HEK293 (cell line): ENCODE data around the gene BCL6B.

Experiments used
- KLF7 ChIP-seq: fragments of 450-650 bp; formaldehyde crosslinking; IDR thresholded peaks from 2 replicates; pipeline ENCODE4 v1.5.1; 2016; ENCODE audit warnings: missing biosample characterization, missing genetic modification characterization, borderline replicate concordance
- SP3 ChIP-seq: fragments of 450-650 bp; formaldehyde crosslinking; IDR thresholded peaks from 2 replicates; pipeline ENCODE4 v1.5.1; 2016; ENCODE audit warnings: missing biosample characterization, missing genetic modification characterization
- ZBTB20 ChIP-seq: fragments of 450-650 bp; formaldehyde crosslinking; IDR thresholded peaks from 2 replicates; pipeline ENCODE4 v1.5.1; 2016; ENCODE audit warnings: missing biosample characterization, missing genetic modification characterization
- ZBTB21 ChIP-seq: fragments of 450-650 bp; formaldehyde crosslinking; IDR thresholded peaks from 2 replicates; pipeline ENCODE4 v1.5.1; 2017; ENCODE audit warnings: missing biosample characterization, missing genetic modification characterization
- ZNF112 ChIP-seq: fragments of 450-650 bp; formaldehyde crosslinking; IDR thresholded peaks from 2 replicates; pipeline ENCODE4 v1.5.0; 2017; ENCODE audit warnings: missing biosample characterization, missing genetic modification characterization
- ZNF175 ChIP-seq: fragments of 450-650 bp; formaldehyde crosslinking; IDR thresholded peaks from 2 replicates; pipeline ENCODE4 v1.5.1; 2016; ENCODE audit warnings: missing biosample characterization, missing genetic modification characterization
- ZNF221 ChIP-seq: fragments of 450-650 bp; formaldehyde crosslinking; IDR thresholded peaks from 2 replicates; pipeline ENCODE4 v1.5.1; 2017; ENCODE audit warnings: missing biosample characterization, missing genetic modification characterization, borderline replicate concordance
- ZNF335 ChIP-seq: fragments of 450-650 bp; formaldehyde crosslinking; conservative IDR thresholded peaks from 2 replicates; pipeline ENCODE4 v1.5.1; 2016; ENCODE audit warnings: missing biosample characterization, missing genetic modification characterization
- ZNF350 ChIP-seq: fragments of 450-650 bp; formaldehyde crosslinking; IDR thresholded peaks from 2 replicates; pipeline ENCODE4 v1.5.0; 2017; ENCODE audit warnings: missing biosample characterization, mild to moderate bottlenecking, missing genetic modification characterization
- ZNF366 ChIP-seq: fragments of 450-650 bp; formaldehyde crosslinking; conservative IDR thresholded peaks from 2 replicates; pipeline ENCODE4 v1.5.1; 2016; ENCODE audit warnings: missing biosample characterization, missing genetic modification characterization
- ZNF404 ChIP-seq: fragments of 450-650 bp; formaldehyde crosslinking; IDR thresholded peaks from 2 replicates; pipeline ENCODE4 v1.5.1; 2017; ENCODE audit warnings: missing biosample characterization, missing genetic modification characterization
- ZNF629 ChIP-seq: fragments of 450-650 bp; formaldehyde crosslinking; IDR thresholded peaks from 2 replicates; pipeline ENCODE4 v1.5.1; 2017; ENCODE audit warnings: missing biosample characterization, missing genetic modification characterization
- ZNF654 ChIP-seq: fragments of 450-650 bp; formaldehyde crosslinking; IDR thresholded peaks from 2 replicates; pipeline ENCODE4 v1.5.1; 2016; ENCODE audit warnings: low read depth, missing biosample characterization, missing genetic modification characterization
- ZNF670 ChIP-seq: fragments of 450-650 bp; formaldehyde crosslinking; IDR thresholded peaks from 2 replicates; pipeline ENCODE4 v1.5.1; 2016; ENCODE audit warnings: missing biosample characterization, missing genetic modification characterization, low read depth
- ZNF677 ChIP-seq: fragments of 450-650 bp; IDR thresholded peaks from 2 replicates; pipeline ENCODE4 v1.5.0; 2018; ENCODE audit warnings: missing biosample characterization, mild to moderate bottlenecking, missing genetic modification characterization, moderate library complexity
- TF ChIP-seq, protein P1 (sequence below): fragments of 450-650 bp; formaldehyde crosslinking; IDR thresholded peaks from 2 replicates; pipeline ENCODE4 v1.5.1; 2016; ENCODE audit warnings: missing biosample characterization, missing genetic modification characterization, borderline replicate concordance
- TF ChIP-seq, protein P2 (sequence below): fragments of 450-650 bp; formaldehyde crosslinking; IDR thresholded peaks from 2 replicates; pipeline ENCODE4 v1.5.1; 2016; ENCODE audit warnings: missing biosample characterization, missing genetic modification characterization
- TF ChIP-seq, protein P3 (sequence below): fragments of 450-650 bp; formaldehyde crosslinking; IDR thresholded peaks from 2 replicates; pipeline ENCODE4 v1.5.1; 2017; ENCODE audit warnings: missing biosample characterization, missing genetic modification characterization
- TF ChIP-seq, protein P4 (sequence below): fragments of 450-650 bp; formaldehyde crosslinking; IDR thresholded peaks from 2 replicates; pipeline ENCODE4 v1.5.1; 2017; ENCODE audit warnings: missing biosample characterization, missing genetic modification characterization
- TF ChIP-seq, protein P5 (sequence below): fragments of 450-650 bp; formaldehyde crosslinking; IDR thresholded peaks from 2 replicates; pipeline ENCODE4 v1.5.1; 2016; ENCODE audit warnings: missing biosample characterization, missing genetic modification characterization
- TF ChIP-seq, protein P6 (sequence below): fragments of 450-650 bp; formaldehyde crosslinking; IDR thresholded peaks from 2 replicates; pipeline ENCODE4 v1.5.1; 2016; ENCODE audit warnings: missing biosample characterization, missing genetic modification characterization
- TF ChIP-seq, protein P7 (sequence below): fragments of 450-650 bp; formaldehyde crosslinking; IDR thresholded peaks from 2 replicates; pipeline ENCODE4 v1.5.1; 2016; ENCODE audit warnings: missing biosample characterization, missing genetic modification characterization
- TF ChIP-seq, protein P8 (sequence below): fragments of 450-650 bp; formaldehyde crosslinking; IDR thresholded peaks from 2 replicates; pipeline ENCODE4 v1.5.1; 2016; ENCODE audit warnings: missing biosample characterization, missing genetic modification characterization

Gene BCL6B

DNA sequence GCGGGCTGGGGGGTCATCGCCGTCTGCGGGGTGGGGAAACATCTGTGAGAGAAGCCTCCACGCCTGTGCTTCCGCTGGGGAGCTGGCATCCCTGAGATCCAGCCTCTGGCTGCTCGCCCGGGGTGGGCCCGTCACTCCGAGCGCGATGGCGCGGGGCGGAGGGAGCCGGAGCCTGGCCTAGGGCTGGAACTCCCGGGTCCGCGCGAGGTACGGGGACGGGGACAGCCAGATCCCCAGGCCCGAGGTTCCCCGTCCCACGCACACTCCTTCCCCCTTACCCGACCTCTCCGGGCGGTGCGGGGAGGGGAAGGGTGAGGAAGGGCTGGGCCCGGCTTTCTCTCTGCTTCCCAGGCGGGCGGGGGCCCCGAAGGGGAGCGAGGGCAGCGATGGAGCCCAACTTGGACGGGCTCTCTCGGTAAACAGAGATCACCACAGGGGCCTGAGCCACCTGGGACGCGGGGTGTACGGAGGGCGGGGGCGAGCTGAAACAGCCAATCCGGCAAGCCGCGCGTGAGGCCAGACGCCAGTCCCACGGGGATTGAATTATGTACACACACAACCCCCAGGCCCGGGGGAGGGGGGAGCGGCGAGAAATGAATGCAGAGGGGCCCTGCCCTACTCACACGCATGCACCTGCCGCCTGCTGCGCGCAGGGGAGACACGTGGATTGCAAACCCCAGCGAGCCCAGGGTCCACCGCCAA is 20.8 kb downstream of the BCL6B start, which contains the start of gene SLC16A11 (continued):
- TF ChIP-seq, protein P1, sequence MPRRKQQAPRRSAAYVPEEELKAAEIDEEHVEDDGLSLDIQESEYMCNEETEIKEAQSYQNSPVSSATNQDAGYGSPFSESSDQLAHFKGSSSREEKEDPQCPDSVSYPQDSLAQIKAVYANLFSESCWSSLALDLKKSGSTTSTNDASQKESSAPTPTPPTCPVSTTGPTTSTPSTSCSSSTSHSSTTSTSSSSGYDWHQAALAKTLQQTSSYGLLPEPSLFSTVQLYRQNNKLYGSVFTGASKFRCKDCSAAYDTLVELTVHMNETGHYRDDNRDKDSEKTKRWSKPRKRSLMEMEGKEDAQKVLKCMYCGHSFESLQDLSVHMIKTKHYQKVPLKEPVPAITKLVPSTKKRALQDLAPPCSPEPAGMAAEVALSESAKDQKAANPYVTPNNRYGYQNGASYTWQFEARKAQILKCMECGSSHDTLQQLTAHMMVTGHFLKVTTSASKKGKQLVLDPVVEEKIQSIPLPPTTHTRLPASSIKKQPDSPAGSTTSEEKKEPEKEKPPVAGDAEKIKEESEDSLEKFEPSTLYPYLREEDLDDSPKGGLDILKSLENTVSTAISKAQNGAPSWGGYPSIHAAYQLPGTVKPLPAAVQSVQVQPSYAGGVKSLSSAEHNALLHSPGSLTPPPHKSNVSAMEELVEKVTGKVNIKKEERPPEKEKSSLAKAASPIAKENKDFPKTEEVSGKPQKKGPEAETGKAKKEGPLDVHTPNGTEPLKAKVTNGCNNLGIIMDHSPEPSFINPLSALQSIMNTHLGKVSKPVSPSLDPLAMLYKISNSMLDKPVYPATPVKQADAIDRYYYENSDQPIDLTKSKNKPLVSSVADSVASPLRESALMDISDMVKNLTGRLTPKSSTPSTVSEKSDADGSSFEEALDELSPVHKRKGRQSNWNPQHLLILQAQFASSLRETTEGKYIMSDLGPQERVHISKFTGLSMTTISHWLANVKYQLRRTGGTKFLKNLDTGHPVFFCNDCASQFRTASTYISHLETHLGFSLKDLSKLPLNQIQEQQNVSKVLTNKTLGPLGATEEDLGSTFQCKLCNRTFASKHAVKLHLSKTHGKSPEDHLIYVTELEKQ (tag by site-specific recombination): no peak
- TF ChIP-seq ZNF366 (tag by site-specific recombination) (no peak), ZNF654 (tag by site-specific recombination) (no peak), ZNF350 (tag by site-specific recombination) (no peak), SP3 (tag by site-specific recombination) (no peak), ZNF677 (tag by site-specific recombination) (no peak), ZBTB20 (tag by site-specific recombination) (peak; percentile 44; the same call in 1 of the 2 replicates), ZNF404 (no peak), ZNF335 (tag by site-specific recombination) (no peak), ZNF221 (tag by site-specific recombination) (no peak), KLF7 (tag by site-specific recombination) (no peak), ZNF175 (tag by site-specific recombination) (no peak), ZBTB21 (tag by site-specific recombination) (no peak), ZNF112 (no peak), ZNF670 (tag by site-specific recombination) (no peak), ZNF629 (tag by site-specific recombination) (peak; percentile 49)
- TF ChIP-seq, protein P2, sequence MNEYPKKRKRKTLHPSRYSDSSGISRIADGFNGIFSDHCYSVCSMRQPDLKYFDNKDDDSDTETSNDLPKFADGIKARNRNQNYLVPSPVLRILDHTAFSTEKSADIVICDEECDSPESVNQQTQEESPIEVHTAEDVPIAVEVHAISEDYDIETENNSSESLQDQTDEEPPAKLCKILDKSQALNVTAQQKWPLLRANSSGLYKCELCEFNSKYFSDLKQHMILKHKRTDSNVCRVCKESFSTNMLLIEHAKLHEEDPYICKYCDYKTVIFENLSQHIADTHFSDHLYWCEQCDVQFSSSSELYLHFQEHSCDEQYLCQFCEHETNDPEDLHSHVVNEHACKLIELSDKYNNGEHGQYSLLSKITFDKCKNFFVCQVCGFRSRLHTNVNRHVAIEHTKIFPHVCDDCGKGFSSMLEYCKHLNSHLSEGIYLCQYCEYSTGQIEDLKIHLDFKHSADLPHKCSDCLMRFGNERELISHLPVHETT (tag by site-specific recombination): no peak
- TF ChIP-seq, protein P3, sequence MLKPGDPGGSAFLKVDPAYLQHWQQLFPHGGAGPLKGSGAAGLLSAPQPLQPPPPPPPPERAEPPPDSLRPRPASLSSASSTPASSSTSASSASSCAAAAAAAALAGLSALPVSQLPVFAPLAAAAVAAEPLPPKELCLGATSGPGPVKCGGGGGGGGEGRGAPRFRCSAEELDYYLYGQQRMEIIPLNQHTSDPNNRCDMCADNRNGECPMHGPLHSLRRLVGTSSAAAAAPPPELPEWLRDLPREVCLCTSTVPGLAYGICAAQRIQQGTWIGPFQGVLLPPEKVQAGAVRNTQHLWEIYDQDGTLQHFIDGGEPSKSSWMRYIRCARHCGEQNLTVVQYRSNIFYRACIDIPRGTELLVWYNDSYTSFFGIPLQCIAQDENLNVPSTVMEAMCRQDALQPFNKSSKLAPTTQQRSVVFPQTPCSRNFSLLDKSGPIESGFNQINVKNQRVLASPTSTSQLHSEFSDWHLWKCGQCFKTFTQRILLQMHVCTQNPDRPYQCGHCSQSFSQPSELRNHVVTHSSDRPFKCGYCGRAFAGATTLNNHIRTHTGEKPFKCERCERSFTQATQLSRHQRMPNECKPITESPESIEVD: no peak
- TF ChIP-seq, protein P4, sequence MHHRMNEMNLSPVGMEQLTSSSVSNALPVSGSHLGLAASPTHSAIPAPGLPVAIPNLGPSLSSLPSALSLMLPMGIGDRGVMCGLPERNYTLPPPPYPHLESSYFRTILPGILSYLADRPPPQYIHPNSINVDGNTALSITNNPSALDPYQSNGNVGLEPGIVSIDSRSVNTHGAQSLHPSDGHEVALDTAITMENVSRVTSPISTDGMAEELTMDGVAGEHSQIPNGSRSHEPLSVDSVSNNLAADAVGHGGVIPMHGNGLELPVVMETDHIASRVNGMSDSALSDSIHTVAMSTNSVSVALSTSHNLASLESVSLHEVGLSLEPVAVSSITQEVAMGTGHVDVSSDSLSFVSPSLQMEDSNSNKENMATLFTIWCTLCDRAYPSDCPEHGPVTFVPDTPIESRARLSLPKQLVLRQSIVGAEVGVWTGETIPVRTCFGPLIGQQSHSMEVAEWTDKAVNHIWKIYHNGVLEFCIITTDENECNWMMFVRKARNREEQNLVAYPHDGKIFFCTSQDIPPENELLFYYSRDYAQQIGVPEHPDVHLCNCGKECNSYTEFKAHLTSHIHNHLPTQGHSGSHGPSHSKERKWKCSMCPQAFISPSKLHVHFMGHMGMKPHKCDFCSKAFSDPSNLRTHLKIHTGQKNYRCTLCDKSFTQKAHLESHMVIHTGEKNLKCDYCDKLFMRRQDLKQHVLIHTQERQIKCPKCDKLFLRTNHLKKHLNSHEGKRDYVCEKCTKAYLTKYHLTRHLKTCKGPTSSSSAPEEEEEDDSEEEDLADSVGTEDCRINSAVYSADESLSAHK (tag by site-specific recombination): peak; percentile 85
- TF ChIP-seq, protein P5, sequence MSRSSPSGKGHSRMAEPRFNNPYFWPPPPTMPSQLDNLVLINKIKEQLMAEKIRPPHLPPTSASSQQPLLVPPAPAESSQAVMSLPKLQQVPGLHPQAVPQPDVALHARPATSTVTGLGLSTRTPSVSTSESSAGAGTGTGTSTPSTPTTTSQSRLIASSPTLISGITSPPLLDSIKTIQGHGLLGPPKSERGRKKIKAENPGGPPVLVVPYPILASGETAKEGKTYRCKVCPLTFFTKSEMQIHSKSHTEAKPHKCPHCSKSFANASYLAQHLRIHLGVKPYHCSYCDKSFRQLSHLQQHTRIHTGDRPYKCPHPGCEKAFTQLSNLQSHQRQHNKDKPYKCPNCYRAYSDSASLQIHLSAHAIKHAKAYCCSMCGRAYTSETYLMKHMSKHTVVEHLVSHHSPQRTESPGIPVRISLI: no peak
- TF ChIP-seq, protein P6, sequence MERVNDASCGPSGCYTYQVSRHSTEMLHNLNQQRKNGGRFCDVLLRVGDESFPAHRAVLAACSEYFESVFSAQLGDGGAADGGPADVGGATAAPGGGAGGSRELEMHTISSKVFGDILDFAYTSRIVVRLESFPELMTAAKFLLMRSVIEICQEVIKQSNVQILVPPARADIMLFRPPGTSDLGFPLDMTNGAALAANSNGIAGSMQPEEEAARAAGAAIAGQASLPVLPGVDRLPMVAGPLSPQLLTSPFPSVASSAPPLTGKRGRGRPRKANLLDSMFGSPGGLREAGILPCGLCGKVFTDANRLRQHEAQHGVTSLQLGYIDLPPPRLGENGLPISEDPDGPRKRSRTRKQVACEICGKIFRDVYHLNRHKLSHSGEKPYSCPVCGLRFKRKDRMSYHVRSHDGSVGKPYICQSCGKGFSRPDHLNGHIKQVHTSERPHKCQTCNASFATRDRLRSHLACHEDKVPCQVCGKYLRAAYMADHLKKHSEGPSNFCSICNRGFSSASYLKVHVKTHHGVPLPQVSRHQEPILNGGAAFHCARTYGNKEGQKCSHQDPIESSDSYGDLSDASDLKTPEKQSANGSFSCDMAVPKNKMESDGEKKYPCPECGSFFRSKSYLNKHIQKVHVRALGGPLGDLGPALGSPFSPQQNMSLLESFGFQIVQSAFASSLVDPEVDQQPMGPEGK: peak; percentile 71
- TF ChIP-seq, protein P7, sequence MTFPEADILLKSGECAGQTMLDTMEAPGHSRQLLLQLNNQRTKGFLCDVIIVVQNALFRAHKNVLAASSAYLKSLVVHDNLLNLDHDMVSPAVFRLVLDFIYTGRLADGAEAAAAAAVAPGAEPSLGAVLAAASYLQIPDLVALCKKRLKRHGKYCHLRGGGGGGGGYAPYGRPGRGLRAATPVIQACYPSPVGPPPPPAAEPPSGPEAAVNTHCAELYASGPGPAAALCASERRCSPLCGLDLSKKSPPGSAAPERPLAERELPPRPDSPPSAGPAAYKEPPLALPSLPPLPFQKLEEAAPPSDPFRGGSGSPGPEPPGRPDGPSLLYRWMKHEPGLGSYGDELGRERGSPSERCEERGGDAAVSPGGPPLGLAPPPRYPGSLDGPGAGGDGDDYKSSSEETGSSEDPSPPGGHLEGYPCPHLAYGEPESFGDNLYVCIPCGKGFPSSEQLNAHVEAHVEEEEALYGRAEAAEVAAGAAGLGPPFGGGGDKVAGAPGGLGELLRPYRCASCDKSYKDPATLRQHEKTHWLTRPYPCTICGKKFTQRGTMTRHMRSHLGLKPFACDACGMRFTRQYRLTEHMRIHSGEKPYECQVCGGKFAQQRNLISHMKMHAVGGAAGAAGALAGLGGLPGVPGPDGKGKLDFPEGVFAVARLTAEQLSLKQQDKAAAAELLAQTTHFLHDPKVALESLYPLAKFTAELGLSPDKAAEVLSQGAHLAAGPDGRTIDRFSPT: peak; percentile 72
- TF ChIP-seq, protein P8, sequence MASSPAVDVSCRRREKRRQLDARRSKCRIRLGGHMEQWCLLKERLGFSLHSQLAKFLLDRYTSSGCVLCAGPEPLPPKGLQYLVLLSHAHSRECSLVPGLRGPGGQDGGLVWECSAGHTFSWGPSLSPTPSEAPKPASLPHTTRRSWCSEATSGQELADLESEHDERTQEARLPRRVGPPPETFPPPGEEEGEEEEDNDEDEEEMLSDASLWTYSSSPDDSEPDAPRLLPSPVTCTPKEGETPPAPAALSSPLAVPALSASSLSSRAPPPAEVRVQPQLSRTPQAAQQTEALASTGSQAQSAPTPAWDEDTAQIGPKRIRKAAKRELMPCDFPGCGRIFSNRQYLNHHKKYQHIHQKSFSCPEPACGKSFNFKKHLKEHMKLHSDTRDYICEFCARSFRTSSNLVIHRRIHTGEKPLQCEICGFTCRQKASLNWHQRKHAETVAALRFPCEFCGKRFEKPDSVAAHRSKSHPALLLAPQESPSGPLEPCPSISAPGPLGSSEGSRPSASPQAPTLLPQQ (tag by site-specific recombination): peak; percentile 97
